ENCODE results near the gene SEMA3E. TPM values are rescaled to one million over a fixed set of nuclear protein-coding genes. Genes with fewer than 3 reads are reported as not detected.

The SEMA3E gene
- polyA plus RNA-seq, 1 of the 3 experiments (the other 2 are of a cell fraction) = under 0.01 TPM

DNA sequence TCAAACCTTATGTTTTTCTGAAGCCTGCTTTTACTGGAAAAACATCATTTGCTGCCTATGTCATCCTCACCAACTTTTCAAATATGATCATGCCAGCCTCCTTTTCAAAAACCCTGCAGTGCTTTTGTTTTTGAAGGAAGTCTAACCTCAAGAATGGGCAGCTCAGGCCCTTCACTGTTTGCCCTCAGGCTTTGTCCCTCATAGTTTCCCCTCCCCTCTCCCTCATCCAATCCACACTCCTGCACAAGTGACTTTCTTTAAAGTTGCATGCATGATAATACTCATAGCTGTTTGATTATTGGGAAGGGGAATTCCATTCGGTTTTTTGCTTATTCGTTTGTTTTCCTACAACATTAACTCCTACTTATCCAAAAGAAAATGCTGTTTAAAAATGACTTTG is 219.4 kb downstream of the SEMA3E start:
- Histone ChIP-seq H3K79me2 (ENCODE audit: insufficient read depth) (no peaks in the 10 kb centered on the region), H3F3A (replicated peaks; ENCODE audit: insufficient read depth) (no peaks in the 10 kb centered on the region), H3K9ac (no peak overlapping the region), H2AFZ (ENCODE audit: low read depth) (no peak overlapping the region), H3K36me3 (replicated peaks in 1 of 2; ENCODE audit: control insufficient read depth in 1 of 2, insufficient read depth in 2 of 2, low read length in 1 of 2) (no peaks in the 10 kb centered on the region), H3K27me3 (ENCODE audit: insufficient read depth) (no peaks in the 10 kb centered on the region), H3K9me3 (no peaks in the 10 kb centered on the region), H3K4me2 (no peak overlapping the region), H3K9me2 (no peaks in the 10 kb centered on the region), H3K4me3 (ENCODE audit: low read depth in 2 of 2, low read length in 1 of 2) (no peak overlapping the region), H3K27ac (ENCODE audit: low read depth in 2 of 2, low read length in 1 of 2) (no peak overlapping the region), H3K4me1 (ENCODE audit: control insufficient read depth in 1 of 2, insufficient read depth in 2 of 2, low read depth in 1 of 2, low read length in 1 of 2) (no peaks in the 10 kb centered on the region), H4K20me1 (ENCODE audit: insufficient read depth) (no peaks in the 10 kb centered on the region)
- TF ChIP-seq TEAD4 (IDR thresholded peaks at IDR 0.05; ENCODE audit: borderline replicate concordance, insufficient read depth) (no peak), SMC3 (IDR thresholded peaks at IDR 0.05; ENCODE audit: low read depth, low read length) (no peak), CHD2 (IDR thresholded peaks at IDR 0.05; ENCODE audit: low read length, partially characterized antibody) (no peak), GATA2 (CRISPR knock-in tag; IDR thresholded peaks at IDR 0.05) (no peak), MXI1 (IDR thresholded peaks at IDR 0.05; ENCODE audit: low read depth, low read length) (no peak), RFX5 (IDR thresholded peaks at IDR 0.05; ENCODE audit: low read length) (no peak), RXRA (IDR thresholded peaks at IDR 0.05; ENCODE audit: borderline replicate concordance, low read depth) (no peak), EP300 (IDR thresholded peaks at IDR 0.05; ENCODE audit: borderline replicate concordance in 1 of 2, low read depth in 1 of 2, low read length in 1 of 2) (no peak), TAF1 (IDR thresholded peaks at IDR 0.05; ENCODE audit: borderline replicate concordance, low read depth, low read length) (no peak), YY1 (IDR thresholded peaks at IDR 0.05; ENCODE audit: low read depth) (no peak), EZH2phosphoT487 (IDR thresholded peaks at IDR 0.05; ENCODE audit: borderline replicate concordance, low read depth) (no peak), ELF1 (IDR thresholded peaks at IDR 0.05) (no peak), FOXJ3 (CRISPR knock-in tag; IDR thresholded peaks at IDR 0.05) (no peak), POLR2AphosphoS5 (IDR thresholded peaks at IDR 0.05; ENCODE audit: low read depth, low read length) (no peak), RCOR1 (IDR thresholded peaks at IDR 0.05; ENCODE audit: low read length) (no peak)
- TF ChIP-seq, protein P1, sequence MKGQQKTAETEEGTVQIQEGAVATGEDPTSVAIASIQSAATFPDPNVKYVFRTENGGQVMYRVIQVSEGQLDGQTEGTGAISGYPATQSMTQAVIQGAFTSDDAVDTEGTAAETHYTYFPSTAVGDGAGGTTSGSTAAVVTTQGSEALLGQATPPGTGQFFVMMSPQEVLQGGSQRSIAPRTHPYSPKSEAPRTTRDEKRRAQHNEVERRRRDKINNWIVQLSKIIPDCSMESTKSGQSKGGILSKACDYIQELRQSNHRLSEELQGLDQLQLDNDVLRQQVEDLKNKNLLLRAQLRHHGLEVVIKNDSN (IDR thresholded peaks at IDR 0.05; ENCODE audit: borderline replicate concordance, low read depth) = no peak
- TF ChIP-seq, protein P2, sequence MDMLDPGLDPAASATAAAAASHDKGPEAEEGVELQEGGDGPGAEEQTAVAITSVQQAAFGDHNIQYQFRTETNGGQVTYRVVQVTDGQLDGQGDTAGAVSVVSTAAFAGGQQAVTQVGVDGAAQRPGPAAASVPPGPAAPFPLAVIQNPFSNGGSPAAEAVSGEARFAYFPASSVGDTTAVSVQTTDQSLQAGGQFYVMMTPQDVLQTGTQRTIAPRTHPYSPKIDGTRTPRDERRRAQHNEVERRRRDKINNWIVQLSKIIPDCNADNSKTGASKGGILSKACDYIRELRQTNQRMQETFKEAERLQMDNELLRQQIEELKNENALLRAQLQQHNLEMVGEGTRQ (IDR thresholded peaks at IDR 0.05; ENCODE audit: borderline replicate concordance, low read depth, low read length) = no peak
- TF ChIP-seq, protein P3, sequence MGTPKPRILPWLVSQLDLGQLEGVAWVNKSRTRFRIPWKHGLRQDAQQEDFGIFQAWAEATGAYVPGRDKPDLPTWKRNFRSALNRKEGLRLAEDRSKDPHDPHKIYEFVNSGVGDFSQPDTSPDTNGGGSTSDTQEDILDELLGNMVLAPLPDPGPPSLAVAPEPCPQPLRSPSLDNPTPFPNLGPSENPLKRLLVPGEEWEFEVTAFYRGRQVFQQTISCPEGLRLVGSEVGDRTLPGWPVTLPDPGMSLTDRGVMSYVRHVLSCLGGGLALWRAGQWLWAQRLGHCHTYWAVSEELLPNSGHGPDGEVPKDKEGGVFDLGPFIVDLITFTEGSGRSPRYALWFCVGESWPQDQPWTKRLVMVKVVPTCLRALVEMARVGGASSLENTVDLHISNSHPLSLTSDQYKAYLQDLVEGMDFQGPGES (IDR thresholded peaks at IDR 0.05; ENCODE audit: low read depth, low read length) = no peak
- CTCF ChIA-PET = interaction anchor here (1.5 kb wide), 1 partner anchor 15 kb away, joined by 5 read pairs; no protein-coding TSS in a partner anchor
- no peak for DNase-seq
- POLR2A ChIA-PET = no interaction called here
- WGBS (ENCODE audit: low lambda C conversion rate) = 61% methylated on average over 2 of the region's 2 CpGs

Measured in SK-N-SH (cell line).